22Rv1 (cell line): ENCODE data around the gene TNK2.
A peak's percentile ranks its signal among the peaks of the same experiment; 100 is the strongest.

Experiments
- H3K27ac ChIP-seq: fragments of 450-650 bp; 2 replicates; pipeline ENCODE4 v1.5.1; 2017
- ZFX ChIP-seq: fragments of 450-650 bp; IDR thresholded peaks from 2 replicates; pipeline ENCODE4 v1.6.1; 2017; ENCODE audit warnings: antibody characterized with exemption, borderline replicate concordance
- TF ChIP-seq, protein P1 (sequence below): fragments of 450-650 bp; IDR thresholded peaks from 2 replicates; pipeline ENCODE4 v1.5.1; 2017; ENCODE audit warnings: mild to moderate bottlenecking

TNK2 gene

DNA sequence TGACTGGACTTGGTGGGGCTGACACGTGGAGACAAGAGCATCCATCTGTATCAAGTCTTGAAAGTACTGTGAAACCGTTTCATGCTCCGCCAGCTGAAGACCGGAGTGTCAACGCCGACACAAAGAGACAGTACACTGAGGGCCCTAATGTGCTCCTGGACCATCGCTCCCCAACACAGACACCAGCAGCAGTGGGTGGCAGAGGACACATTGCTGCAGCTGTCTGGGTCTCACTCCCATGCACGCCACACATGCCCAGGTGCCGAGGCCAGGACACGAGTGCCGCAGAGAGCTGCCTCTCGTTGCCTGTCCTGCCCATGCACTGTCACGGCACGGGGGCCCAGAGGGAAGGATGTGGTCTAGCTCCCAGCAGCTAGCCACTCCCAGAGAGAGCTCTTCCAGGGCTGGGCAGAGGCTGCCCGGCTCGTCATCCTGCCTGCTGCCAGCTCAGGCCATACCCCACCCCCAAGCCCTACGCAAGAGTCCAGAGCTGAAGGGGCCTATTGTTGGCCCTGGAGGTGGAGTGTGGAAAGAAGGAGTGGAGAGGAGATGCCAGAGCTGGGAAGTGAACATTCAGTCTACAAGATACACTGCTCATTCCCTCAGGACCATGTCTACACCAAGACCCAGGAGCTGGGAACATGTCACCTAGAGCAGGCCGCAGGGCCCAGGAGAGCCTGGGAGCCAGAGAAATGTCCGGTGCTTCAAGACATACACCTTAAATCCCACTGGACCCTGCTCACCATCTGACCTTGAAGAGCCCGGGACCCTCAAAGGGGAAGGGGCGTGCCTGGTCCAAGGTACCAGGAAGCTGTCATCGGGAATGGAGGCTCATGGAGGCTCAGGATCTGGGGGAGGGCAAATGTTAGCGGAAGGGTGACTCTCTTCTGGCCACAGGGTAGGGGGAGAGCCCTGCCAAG is 7.7 kb downstream of the TNK2 start:
- no peak for TF ChIP-seq ZFX
- TF ChIP-seq, protein P1, sequence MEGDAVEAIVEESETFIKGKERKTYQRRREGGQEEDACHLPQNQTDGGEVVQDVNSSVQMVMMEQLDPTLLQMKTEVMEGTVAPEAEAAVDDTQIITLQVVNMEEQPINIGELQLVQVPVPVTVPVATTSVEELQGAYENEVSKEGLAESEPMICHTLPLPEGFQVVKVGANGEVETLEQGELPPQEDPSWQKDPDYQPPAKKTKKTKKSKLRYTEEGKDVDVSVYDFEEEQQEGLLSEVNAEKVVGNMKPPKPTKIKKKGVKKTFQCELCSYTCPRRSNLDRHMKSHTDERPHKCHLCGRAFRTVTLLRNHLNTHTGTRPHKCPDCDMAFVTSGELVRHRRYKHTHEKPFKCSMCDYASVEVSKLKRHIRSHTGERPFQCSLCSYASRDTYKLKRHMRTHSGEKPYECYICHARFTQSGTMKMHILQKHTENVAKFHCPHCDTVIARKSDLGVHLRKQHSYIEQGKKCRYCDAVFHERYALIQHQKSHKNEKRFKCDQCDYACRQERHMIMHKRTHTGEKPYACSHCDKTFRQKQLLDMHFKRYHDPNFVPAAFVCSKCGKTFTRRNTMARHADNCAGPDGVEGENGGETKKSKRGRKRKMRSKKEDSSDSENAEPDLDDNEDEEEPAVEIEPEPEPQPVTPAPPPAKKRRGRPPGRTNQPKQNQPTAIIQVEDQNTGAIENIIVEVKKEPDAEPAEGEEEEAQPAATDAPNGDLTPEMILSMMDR: no peak
- no peak overlapping the region for H3K27ac ChIP-seq

DNA sequence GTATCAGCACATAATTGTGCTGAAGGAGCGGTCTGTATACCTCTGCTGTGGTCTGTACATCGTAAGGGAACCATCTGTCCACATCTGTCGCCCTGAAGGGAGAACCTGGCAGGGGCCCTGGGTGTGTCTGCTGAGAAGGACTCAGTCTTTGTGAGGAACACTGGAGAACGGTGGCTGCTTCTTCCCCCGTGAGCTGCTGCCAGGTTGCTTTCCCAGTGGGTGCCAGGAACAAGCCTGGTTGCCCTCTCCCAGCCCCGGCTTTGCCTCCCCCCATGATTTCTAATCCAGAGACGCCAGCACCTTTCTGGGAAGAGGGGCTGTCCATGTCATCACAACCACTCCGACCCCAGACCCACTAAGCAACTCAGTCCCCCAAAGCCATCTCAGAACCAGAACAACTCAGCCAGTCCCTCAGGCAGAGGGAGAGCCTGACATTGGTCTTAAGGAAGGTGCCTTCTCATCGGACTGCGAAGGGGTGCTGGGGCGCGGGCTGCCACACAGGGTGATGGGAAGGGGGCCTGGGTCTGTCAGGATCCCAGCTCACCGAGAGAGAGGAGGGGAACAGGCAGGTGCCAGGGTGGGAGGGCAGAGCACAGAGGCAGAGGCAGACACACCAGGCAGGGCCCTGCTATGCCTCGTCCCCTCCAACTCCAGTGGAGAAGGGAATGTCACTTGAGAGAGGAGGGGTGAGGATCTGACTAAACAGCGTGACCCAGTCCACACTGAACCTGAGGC is 8.5 kb downstream of the TNK2 start:
- H3K27ac ChIP-seq: no peak overlapping the region
- TF ChIP-seq, protein P1: no peak
- TF ChIP-seq ZFX: no peak

DNA sequence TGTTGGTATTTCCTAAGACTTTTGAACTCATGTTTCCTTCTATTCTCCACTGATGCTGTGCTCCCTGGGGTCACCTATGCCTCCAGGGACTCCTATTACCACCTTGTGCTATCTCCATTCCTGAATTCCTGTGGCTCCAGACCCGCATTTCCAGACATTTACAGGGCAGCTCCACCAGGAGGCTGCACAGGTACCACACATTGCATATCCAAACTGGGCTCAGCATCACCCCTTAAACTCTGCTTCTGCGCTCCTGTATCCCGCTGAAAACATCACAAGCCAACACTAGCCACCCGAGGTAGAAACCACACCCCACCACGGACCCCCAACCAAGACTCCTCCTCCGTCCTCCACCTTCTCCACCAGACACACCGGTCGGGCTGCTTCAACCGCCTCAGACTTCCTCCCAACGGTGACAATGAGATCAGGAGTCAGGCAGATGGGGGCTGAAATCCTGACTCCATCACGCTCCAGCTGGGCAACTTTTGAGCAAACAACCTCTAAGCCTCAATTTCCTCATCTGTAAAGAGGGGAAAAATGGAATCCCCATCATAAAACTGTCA is 10.4 kb downstream of the TNK2 start:
- H3K27ac ChIP-seq: no peak overlapping the region
- TF ChIP-seq, protein P1: no peak
- TF ChIP-seq ZFX: no peak

DNA sequence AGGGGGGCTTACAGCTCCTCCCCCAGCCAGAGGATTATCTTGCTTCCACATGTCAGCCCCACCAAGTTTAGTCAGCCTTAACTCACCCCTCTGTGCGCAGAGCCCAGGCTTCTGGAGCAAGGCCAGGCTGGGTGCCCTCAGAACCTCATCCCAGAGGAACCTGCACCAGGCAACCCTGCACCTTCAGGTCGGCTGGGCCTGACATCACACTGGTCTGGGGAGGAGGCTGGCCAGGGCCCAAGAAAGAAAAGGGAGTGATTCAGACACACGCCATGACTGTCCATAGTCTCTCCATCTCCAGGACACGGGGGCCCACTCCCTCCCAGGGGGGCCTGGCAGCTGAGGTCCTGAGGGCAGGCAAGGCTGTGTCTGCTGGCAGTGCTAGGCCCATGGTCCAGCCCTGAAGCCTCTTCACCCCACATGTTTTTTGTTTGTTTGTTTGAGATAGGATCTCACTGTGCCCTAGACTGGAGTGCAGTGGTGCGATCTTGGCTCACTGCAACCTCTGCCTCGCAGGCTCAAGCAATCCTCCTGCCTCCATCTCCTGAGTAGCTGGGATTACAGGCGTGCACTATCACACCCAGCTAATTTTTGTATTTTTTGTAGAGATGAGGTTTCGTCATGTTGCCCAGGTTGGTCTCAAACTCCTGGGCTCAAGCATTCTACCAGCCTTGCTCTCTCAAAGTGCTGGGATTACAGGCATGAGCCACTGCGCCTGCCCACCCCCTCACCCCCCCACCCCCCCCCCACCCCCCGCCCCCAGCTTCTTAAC is 11.1 kb downstream of the TNK2 start:
- peak overlapping the region; percentile 71 for H3K27ac ChIP-seq
- TF ChIP-seq, protein P1: no peak
- TF ChIP-seq ZFX: no peak

DNA sequence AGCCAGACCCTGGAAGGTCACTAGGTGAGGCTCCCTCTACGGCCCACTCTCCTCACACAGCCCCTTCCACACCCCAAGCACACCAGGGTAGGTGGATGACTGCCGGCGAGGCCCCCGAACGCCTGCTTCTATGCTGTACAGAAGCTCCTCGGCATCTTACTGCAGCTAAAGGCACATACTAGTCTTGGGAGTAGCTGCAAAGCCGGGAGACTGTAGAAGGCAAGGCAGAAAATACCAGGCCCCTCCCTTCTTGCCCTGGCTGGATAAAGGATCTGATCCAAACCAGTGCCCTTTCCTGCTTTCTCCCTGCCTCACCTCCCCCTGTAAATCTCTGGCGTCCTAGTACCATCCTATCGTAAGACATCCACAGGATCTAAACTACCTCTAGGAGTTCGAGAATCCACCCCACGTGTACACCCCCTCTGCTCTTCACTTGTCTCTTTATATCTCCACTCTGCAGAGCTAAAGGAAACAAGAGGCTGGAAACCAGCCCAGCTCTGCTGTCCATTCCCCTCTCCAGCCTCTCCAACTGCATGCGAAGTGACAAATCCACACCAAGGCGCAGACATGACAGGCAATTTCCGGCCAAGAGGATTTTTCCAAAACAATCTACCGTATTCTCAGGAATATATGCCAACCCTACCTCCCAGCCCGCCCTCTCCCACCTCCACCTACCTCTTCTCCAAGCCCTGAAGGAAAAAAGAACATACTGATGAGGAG is 11.8 kb downstream of the TNK2 start:
- H3K27ac ChIP-seq: peak overlapping the region; percentile 71
- TF ChIP-seq ZFX: no peak
- TF ChIP-seq, protein P1: no peak

DNA sequence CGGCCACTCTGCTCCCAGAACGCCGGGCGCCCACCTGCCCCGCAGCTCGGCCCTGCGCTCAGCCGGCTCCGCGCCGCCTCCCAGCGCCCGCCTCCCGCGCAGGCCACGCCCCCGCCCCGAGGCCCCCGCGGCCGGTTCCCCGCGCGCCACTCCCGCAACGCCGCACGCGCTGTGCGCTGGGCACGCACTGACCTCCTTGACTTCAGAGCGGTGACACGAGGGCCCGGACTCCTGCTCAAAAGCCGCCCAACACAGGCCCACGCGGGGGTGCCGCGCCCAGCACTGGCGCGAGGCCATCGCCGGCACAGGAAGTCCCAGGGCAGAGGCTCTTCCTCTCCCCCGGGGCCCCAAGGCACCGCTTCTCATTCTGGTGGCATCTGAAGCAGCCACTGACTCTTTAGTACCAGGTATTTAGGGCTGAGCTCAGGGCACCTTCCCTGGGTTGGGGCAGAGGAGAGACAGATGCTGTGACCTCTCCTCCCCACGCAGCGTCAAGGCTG is 12.4 kb downstream of the TNK2 start:
- peak overlapping the region; percentile 71 for H3K27ac ChIP-seq
- no peak for TF ChIP-seq ZFX
- TF ChIP-seq, protein P1: no peak
